GM19455 (cell line): ENCODE results near the gene CPXM2.

Experiments
- ATAC-seq: cut with Tn5 transposase; IDR thresholded peaks from one replicate; pipeline ENCODE4 v1.9.1; 2021; ENCODE audit not compliant: unreplicated experiment

CPXM2 gene

GRCh38 chr10:123878666-123879303, 12.8 kb downstream of the CPXM2 start:
- no peak for ATAC-seq

DNA sequence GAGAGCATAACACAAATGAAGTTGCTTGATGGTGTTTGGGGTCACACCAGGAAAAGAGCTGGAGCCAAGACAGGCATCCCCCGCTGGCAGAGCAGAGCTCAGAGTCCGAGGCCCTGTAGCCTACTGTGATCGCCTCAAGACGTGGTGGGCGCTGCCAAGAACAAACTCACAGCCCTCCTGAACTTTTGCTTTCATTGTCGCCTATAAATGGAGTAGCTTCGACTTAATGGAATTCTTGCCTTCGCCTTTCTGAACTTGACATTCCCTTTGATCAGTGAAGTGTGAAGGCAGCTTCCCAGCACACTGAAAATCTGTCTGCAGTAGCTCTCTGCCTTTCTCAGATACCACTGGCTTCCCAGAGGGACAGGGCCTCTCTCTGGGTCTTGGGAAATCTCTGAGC, 21.3 kb downstream of the CPXM2 start:
- ATAC-seq: no peak

- ATAC-seq: no peak
These were observed 22.6 kb downstream of the CPXM2 start for GRCh38 chr10:123869020-123869414.

GRCh38 chr10:123868038-123869019, 23.3 kb downstream of the CPXM2 start:
- ATAC-seq: no peak

GRCh38 chr10:123865880-123866279, 25.7 kb downstream of the CPXM2 start:
- ATAC-seq: no peak

GRCh38 chr10:123865350-123865749, 26.3 kb downstream of the CPXM2 start:
- no peak for ATAC-seq

DNA sequence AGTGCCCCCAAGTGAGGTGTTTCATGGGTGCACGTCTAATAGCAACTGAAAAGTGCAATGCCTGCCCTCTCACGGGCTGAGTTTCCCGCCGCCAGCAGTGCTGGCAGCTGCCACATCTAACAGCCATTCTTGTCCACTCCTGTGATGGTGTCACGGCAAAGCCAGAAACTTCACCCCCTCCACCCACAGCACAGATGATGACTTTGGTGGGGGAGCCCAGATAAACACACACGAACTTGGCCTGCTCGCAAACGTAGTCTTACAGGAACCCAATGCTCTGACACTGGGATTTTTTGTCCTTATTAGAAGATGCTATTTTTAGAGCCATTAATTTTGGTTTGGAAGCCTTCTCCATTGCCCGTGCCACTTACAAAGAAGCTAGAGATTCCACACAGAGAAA, 26.7 kb downstream of the CPXM2 start:
- no peak for ATAC-seq

- ATAC-seq: no peak
These were observed 27.7 kb downstream of the CPXM2 start for GRCh38 chr10:123863721-123864482.

DNA sequence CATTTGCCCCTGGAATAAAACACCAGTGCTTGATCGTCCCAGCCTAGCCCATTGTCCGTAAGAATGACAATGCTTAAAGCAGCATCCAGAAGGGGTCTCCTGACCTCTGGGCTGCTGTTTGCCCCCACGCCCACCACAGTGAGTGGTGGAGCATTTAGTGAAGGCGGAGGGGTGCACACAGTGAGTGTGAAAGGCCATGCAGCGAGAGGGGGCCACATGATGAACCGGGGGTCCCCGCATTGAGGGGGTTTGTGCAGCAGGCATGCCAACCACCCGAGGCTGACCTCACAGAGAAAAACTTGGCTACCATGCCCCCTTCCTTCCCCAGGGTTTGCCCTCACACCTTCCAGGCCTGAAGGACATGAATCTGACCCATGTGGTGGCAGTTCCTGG, 28.4 kb downstream of the CPXM2 start:
- ATAC-seq: no peak

GRCh38 chr10:123862421-123863182, 29.0 kb downstream of the CPXM2 start:
- no peak for ATAC-seq

- ATAC-seq: no peak
These were observed 30.8 kb downstream of the CPXM2 start for GRCh38 chr10:123860856-123861255.

- ATAC-seq: no peak
These were observed 31.4 kb downstream of the CPXM2 start for GRCh38 chr10:123860209-123860608.

- no peak for ATAC-seq
These were observed 32.0 kb downstream of the CPXM2 start for GRCh38 chr10:123859653-123860050.

DNA sequence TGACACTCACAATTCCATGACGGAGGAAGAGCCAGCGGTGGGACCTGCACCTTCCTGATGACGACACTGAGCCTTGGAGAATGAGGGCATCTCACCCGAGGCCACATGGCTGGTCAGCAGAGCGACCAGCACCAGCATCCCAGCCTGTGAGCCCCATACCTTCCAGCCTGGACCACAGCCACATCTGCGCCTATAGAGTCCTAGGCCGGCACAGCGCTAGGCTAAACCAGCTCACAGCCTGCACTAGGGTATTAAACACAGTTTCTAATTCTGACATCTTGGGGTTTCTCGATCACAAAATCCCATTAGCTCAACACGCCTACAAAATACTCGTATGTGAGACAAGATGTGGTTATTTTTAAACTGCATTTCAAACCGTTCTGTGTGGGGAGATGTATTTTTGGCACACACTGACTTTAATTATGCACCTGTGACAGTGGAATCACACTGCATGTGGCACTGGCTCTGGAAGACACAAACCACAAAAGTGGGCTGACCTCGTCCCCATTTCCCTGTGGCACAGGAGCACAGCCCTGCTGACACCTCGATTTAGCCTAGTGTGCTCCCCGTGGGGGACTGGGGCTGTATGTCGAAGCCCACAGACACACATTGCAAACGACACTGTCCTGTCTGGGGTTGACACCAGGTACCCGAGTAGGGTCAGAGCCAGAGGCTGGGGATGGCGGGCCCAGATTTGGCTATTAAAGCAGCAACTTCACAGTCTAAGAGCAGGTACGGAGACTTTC, 32.5 kb downstream of the CPXM2 start:
- no peak for ATAC-seq

- ATAC-seq: no peak
These were observed 33.4 kb downstream of the CPXM2 start for GRCh38 chr10:123858077-123858681.

DNA sequence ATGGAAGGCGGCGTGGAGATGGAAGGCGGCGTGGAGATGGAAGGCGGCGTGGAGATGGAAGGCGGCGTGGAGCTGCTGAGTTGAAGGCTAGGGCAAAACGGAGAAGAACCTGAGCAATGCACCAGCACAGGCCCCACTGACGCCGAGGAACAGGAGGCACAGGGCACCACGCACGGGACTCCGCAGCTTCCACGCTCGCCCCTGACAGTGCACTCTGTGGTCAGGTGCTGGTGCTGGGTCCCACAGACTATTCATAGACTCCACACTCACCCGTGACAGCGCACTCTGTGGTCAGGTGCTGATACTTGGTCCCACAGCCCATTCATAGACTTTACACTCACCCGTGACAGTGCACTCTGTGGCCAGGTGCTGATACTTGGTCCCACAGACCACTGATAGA, 34.0 kb downstream of the CPXM2 start:
- no peak for ATAC-seq

DNA sequence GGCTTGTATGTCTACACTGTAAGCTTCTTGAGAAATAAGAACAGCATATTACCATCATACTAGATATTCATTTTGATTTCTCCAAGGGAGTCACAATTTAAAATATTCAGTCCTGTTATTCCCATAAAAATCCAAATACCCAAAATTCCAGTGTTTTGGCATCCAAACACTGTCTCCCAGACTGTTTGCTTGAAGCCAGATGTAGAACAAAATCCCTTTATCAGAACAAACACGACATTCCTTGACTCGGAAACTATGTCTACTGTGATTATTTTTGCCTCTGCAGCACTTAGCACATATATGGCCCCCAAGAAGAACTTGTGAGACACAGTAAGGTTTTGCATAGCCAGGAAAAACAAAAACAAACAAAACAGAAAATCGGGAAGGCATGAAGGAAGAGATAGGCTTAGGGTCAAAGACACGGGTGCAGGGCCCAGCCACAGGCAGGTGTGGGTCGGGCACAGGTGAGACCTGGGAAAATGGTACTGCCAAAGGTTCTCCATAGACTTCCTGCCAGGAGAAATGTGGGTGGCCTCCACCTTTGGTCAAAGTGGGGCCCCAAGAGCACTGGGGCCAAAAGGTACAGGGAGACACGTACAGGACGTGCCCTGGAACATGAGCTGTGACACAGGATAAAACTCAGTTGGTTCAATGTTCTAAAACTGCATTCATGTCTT, 36.5 kb downstream of the CPXM2 start:
- no peak for ATAC-seq

GRCh38 chr10:123854498-123854897, 37.1 kb downstream of the CPXM2 start:
- no peak for ATAC-seq

DNA sequence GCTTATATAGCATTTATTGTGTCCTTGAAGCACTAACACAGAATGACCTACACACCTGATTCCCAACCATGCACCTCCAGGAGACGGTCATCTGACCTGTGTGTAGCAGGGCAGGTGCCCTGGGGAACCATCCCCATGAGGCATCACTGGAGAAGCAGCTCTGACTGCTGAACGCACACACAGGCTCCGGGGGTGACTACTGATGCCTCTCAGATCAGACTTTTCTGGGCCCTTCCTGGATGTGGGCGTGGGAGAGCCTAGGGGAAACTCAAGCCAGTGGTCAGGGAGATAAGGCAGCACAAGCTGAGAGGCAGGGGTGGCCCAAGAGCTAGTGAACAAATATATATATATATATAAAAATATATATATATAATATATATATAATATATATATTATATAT, 37.6 kb downstream of the CPXM2 start:
- no peak for ATAC-seq
